Endothelial cell of umbilical vein (primary cell): ENCODE results near the gene MCF2. TPM values are rescaled to one million over a fixed set of nuclear protein-coding genes. Genes with fewer than 3 reads are reported as not detected.

ENCODE experiments used
- BruUV-seq: library from RNA; stranded (reverse); fragments of 400-500 nt; replicated peaks from 2 replicates; lab custom pipeline; 2021; lab: Mats Ljungman, UMichigan
- CTCF ChIA-PET: fragments of 300-600, 350-600 bp; sonication (Branson Sonifier 250); formaldehyde crosslinking; loops from one replicate; lab custom pipeline; 2021; ENCODE audit warnings: antibody characterized with exemption, inconsistent platforms; lab: Charles Lee
- POLR2A ChIA-PET: fragments of 300-600, 350-600 bp; sonication (Branson Sonifier 250); formaldehyde crosslinking; loops from one replicate; lab custom pipeline; 2021; ENCODE audit warnings: antibody characterized with exemption, inconsistent platforms; lab: Charles Lee
- DNase-seq: peaks from one replicate; pipeline ENCODE4 v3.0.0-alpha.2; 2011; ENCODE audit warnings: low read depth, low spot score
- FAIRE-seq: peaks from 2 replicates; lab custom pipeline; 2011; peaks lifted over from hg19 to GRCh38; lab: Jason Lieb, UNC
- H2AFZ ChIP-seq: 2 replicates; pipeline ENCODE4 v1.6.0; 2012; ENCODE audit warnings: low read depth, low read length, control low read depth, inconsistent platforms
- H3K27ac ChIP-seq: 2 replicates; pipeline ENCODE4 v1.5.1; 2011; ENCODE audit warnings: low read depth, mild to moderate bottlenecking, control low read depth, low read length, moderate library complexity; ENCODE audit not compliant: insufficient read depth
- H3K27me3 ChIP-seq, 2 experiments: 2 replicates each; pipeline versions ENCODE4 v1.6.0 to v1.6.1; 2011; ENCODE audit warnings: low read length in 2 of 2, mixed read lengths in 1 of 2; ENCODE audit not compliant: control insufficient read depth in 2 of 2, insufficient read depth in 2 of 2
- H3K36me3 ChIP-seq, 2 experiments: 2 replicates in 1 of 2; 3 replicates in 1 of 2; pipeline ENCODE4 v1.5.1; 2011; ENCODE audit warnings: low read length in 2 of 2, mild to moderate bottlenecking in 1 of 2, moderate library complexity in 1 of 2; ENCODE audit not compliant: control insufficient read depth in 2 of 2, insufficient read depth in 2 of 2; ENCODE audit errors: extremely low read depth in 1 of 2
- H3K4me1 ChIP-seq: 3 replicates; pipeline ENCODE4 v1.5.1; 2011; ENCODE audit warnings: mild to moderate bottlenecking, low read length; ENCODE audit not compliant: control insufficient read depth, insufficient read depth; ENCODE audit errors: extremely low read depth
- H3K4me2 ChIP-seq: 2 replicates; pipeline ENCODE4 v1.6.1; 2011; ENCODE audit warnings: low read length, control low read depth, mixed read lengths; ENCODE audit not compliant: insufficient read depth
- H3K4me3 ChIP-seq, 3 experiments: fragments of 200-600 bp in 1 of 3; sonication (generic), shearing (Covaris generic) in 1 of 3; replicated peaks in 1 of 3; 2 replicates each; pipeline ENCODE4 v1.5.1; 2011 to 2016; ENCODE audit warnings: control low read depth in 3 of 3, low read length in 3 of 3, mild to moderate bottlenecking in 2 of 3, inconsistent platforms in 1 of 3, low read depth in 1 of 3, moderate library complexity in 1 of 3; ENCODE audit not compliant: insufficient read depth in 1 of 3
- H3K79me2 ChIP-seq: 2 replicates; pipeline ENCODE4 v1.6.0; 2012; ENCODE audit warnings: low read length, inconsistent platforms; ENCODE audit not compliant: control insufficient read depth, insufficient read depth
- H3K9ac ChIP-seq: replicated peaks from 2 replicates; pipeline ENCODE3; 2011; ENCODE audit warnings: low read length, control low read depth; ENCODE audit not compliant: insufficient read depth; ENCODE audit errors: extremely low read depth
- H3K9me1 ChIP-seq: replicated peaks from 3 replicates; pipeline ENCODE4 v1.6.0; 2011; ENCODE audit warnings: mild to moderate bottlenecking, low read length; ENCODE audit not compliant: control insufficient read depth, insufficient read depth; ENCODE audit errors: extremely low read depth
- H3K9me3 ChIP-seq: replicated peaks from 2 replicates; pipeline ENCODE4 v1.5.1; 2012; ENCODE audit warnings: low read length, inconsistent platforms; ENCODE audit not compliant: control insufficient read depth, insufficient read depth
- H4K20me1 ChIP-seq: replicated peaks from 2 replicates; pipeline ENCODE3; 2011; ENCODE audit warnings: mild to moderate bottlenecking, low read length; ENCODE audit not compliant: control insufficient read depth, insufficient read depth; ENCODE audit errors: extremely low read depth
- CTCF ChIP-seq, 2 donors: IDR thresholded peaks; 1 replicate in 1 of 2; 2 replicates in 1 of 2; pipeline ENCODE4 v1.5.1; 2011; ENCODE audit warnings: low read length in 2 of 2, mild to moderate bottlenecking in 2 of 2, moderate library complexity in 2 of 2, control low read depth in 1 of 2, inconsistent platforms in 1 of 2, low read depth in 1 of 2; ENCODE audit not compliant: insufficient read depth in 1 of 2; ENCODE audit errors: extremely low read depth in 1 of 2
- EZH2 ChIP-seq: IDR thresholded peaks from 2 replicates; pipeline ENCODE4 v1.6.1; 2012; ENCODE audit warnings: borderline replicate concordance, low read depth, mild to moderate bottlenecking, moderate library complexity, low read length, inconsistent platforms; ENCODE audit not compliant: severe bottlenecking
- FOS ChIP-seq: IDR thresholded peaks from 2 replicates; pipeline ENCODE4 v1.6.1; 2011; ENCODE audit warnings: mild to moderate bottlenecking, low read length, moderate library complexity, borderline replicate concordance; ENCODE audit not compliant: insufficient read depth
- GATA2 ChIP-seq: IDR thresholded peaks from 2 replicates; pipeline ENCODE4 v1.7.0; 2011; ENCODE audit warnings: low read depth, mild to moderate bottlenecking, moderate library complexity, mixed read lengths, low read length; ENCODE audit not compliant: insufficient read length, insufficient read depth
- JUN ChIP-seq: IDR thresholded peaks from 2 replicates; pipeline ENCODE4 v1.6.1; 2011; ENCODE audit warnings: borderline replicate concordance, low read depth; ENCODE audit not compliant: insufficient read length, insufficient read depth
- MAX ChIP-seq: IDR thresholded peaks from 2 replicates; pipeline ENCODE4 v1.6.1; 2011; ENCODE audit not compliant: insufficient read depth, insufficient read length
- MYC ChIP-seq: IDR thresholded peaks from one replicate; pipeline ENCODE4 v1.6.1; 2011; ENCODE audit warnings: mild to moderate bottlenecking, low read depth, low read length
- POLR2A ChIP-seq: IDR thresholded peaks from 2 replicates; pipeline ENCODE4 v1.6.1; 2012; ENCODE audit warnings: low read depth, mild to moderate bottlenecking, control low read depth, low read length
- POLR2AphosphoS5 ChIP-seq: IDR thresholded peaks from 2 replicates; pipeline ENCODE4 v1.6.1; 2012; ENCODE audit warnings: low read depth, mild to moderate bottlenecking, control low read depth, low read length, moderate library complexity; ENCODE audit not compliant: insufficient read depth
- dilution Hi-C: fragments of 300-500 bp; cut with MboI; formaldehyde crosslinking; loops from one replicate; pipeline ENCODE4 v1.15.0; 2019; ENCODE audit warnings: low sequenced_read_pairs; ENCODE audit not compliant: extremely low pct_ligation_motif_present
- intact Hi-C: fragments of 100-400 bp; cut with micrococcal nuclease; formaldehyde crosslinking; loops from one replicate; pipeline ENCODE4 v1.10.0; 2022
- polyA plus RNA-seq, 4 experiments: library from polyadenylated mRNA; depleted of rRNA in 3 of 4; stranded (reverse) in 3 of 4; unstranded in 1 of 4; fragments of >200 nt; gene quantifications; 2 replicates each; pipeline versions ENCODE4 v1.2.1 to v1.2.3, GENCODE V29; 2011 to 2012; ENCODE audit warnings: missing spikeins in 1 of 4
- total RNA-seq: library from RNA; stranded (reverse); gene quantifications from 2 replicates; pipeline ENCODE4 v1.2.3, GENCODE V29; 2021

Gene MCF2
- total and polyA plus RNA-seq, 2 donors (not counting 3 experiments of a cell fraction or from before 2014, with no cell fraction given), result 0.13 TPM; not detected in 1

- Histone ChIP-seq H3K79me2 (no peaks in the 10 kb centered on the region), H2AFZ (no peak overlapping the region), H3K9ac (no peak overlapping the region), H3K36me3 (no peaks in the 10 kb centered on the region), H3K9me3 (no peaks in the 10 kb centered on the region), H4K20me1 (no peaks in the 10 kb centered on the region), H3K4me1 (no peaks in the 10 kb centered on the region), H3K27ac (no peak overlapping the region), H3K4me2 (no peak overlapping the region), H3K4me3 (no peak overlapping the region), H3K27me3 (no peaks in the 10 kb centered on the region), H3K9me1 (no peaks in the 10 kb centered on the region)
- no TSS peak for BruUV-seq
- ChIA-PET CTCF (no interaction called here), POLR2A (no interaction called here)
- no peak for FAIRE-seq
- dilution Hi-C loops, result no loop called here
- intact Hi-C loops, result no loop called here
- no peak for DNase-seq
- TF ChIP-seq GATA2 (no peak), EZH2 (no peak), CTCF (IDR thresholded peaks at IDR 0.05; ENCODE audit: extremely low read depth in 1 of 2, insufficient read depth in 1 of 2, low read depth in 1 of 2, low read length in 2 of 2) (no peak), JUN (no peak), POLR2A (no peak), MYC (no peak), MAX (no peak), FOS (no peak), POLR2AphosphoS5 (no peak)
Observed at GRCh38 chrX:139563251-139563650, 144.7 kb downstream of the MCF2 start.
